HG03571 (cell line): ENCODE data around the gene SCAMP3.
"Not testable (repeated sequence)": the region's sequence is repeated elsewhere in the genome, so short reads cannot be mapped to it uniquely, and the experiment has no call there.

Source experiments
- ATAC-seq: cut with Tn5 transposase; IDR thresholded peaks from one replicate; pipeline ENCODE4 v1.9.1; 2021; ENCODE audit not compliant: unreplicated experiment

Gene SCAMP3

GRCh38 chr1:155255243-155256007, 6.7 kb downstream of the SCAMP3 start, which contains the start of gene ENTREP3:
Gene ENTREP3 (minus strand): TSS chr1:155255483. CDS start chr1:155254877, 606 bp downstream.
- ATAC-seq, result peak; percentile 40

GRCh38 chr1:155254714-155255242, 7.4 kb downstream of the SCAMP3 start:
- no peak for ATAC-seq

- no peak for ATAC-seq
Measured at GRCh38 chr1:155254228-155254713, 7.9 kb downstream of the SCAMP3 start.

GRCh38 chr1:155253797-155254196, 8.4 kb downstream of the SCAMP3 start:
- ATAC-seq, result no peak

GRCh38 chr1:155253208-155253607, 9.0 kb downstream of the SCAMP3 start:
- no peak for ATAC-seq

- no peak for ATAC-seq
Measured at GRCh38 chr1:155251566-155251965, 10.6 kb downstream of the SCAMP3 start.

- ATAC-seq, result peak; percentile 71
Measured at GRCh38 chr1:155250633-155251449, 11.3 kb downstream of the SCAMP3 start.

GRCh38 chr1:155250246-155250632, 11.9 kb downstream of the SCAMP3 start:
- peak; percentile 17 for ATAC-seq

- no peak for ATAC-seq
Measured at GRCh38 chr1:155247667-155248553, 14.2 kb downstream of the SCAMP3 start.

- not testable (repeated sequence) for ATAC-seq
Measured at GRCh38 chr1:155246796-155247195, 15.4 kb downstream of the SCAMP3 start.

- no peak for ATAC-seq
Measured at GRCh38 chr1:155245163-155245524, 17.0 kb downstream of the SCAMP3 start.

GRCh38 chr1:155244368-155245162, 17.6 kb downstream of the SCAMP3 start:
- ATAC-seq, result peak; percentile 81

- ATAC-seq, result no peak
Measured at GRCh38 chr1:155242805-155243358, 19.3 kb downstream of the SCAMP3 start.

GRCh38 chr1:155241841-155242264, 20.3 kb downstream of the SCAMP3 start:
- ATAC-seq, result no peak

- ATAC-seq, result no peak
Measured at GRCh38 chr1:155241069-155241679, 21.0 kb downstream of the SCAMP3 start.

GRCh38 chr1:155236451-155236850, 25.7 kb downstream of the SCAMP3 start:
- ATAC-seq, result no peak

GRCh38 chr1:155235375-155235774, 26.8 kb downstream of the SCAMP3 start:
- ATAC-seq, result not testable (repeated sequence)

GRCh38 chr1:155233502-155233901, 28.7 kb downstream of the SCAMP3 start:
- ATAC-seq, result not testable (repeated sequence)
